HG02759 (cell line): Measurements from ENCODE around the gene MSL3B.

Experiments used
- ATAC-seq: cut with Tn5 transposase; IDR thresholded peaks from one replicate; pipeline ENCODE4 v1.9.1; 2021; ENCODE audit warnings: mild to moderate bottlenecking, moderate library complexity; ENCODE audit not compliant: unreplicated experiment

MSL3B gene

DNA sequence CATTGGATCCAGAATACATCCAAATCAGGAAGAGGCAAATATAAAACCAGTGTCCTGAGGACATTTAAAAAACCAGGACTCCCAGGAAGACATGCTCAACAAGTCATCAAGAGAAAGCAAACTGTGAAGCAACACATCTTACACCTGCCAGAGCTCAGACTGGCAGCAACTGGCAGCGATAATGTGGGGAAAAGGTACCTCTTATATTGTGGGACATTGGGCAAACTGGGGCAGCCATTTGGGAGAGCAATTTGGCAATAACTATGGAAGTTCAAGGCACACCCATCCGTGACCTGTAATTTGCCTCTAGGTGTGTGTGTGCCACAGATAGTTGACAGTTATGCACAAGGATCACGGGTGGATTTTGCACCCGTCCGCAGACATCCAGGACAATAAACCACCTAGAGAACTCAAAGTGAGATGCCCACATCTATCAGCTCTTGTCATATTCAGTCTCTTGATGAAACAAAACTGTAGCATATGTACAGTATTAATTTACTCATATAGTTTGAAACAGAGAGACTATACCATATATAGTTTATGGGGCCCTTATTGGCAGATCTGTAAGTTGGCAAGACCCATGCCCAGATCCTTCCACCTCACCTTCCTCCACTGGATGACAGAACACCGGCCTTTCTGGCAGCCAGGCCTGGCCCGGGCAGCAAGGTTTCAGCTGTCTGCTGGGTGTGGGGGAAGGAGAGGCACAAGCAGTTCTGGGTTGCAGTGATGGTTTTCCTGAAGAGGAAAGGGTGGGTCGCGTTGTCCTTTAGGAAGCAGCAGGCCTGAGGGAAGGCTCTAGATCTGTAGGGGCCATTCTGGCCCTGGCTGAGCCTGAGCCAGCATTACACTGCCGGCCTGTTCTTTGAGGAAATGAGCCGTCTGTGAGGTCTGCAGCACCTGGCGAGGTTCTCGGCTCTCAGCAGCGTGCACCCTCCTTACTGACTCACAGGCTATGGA, 32.7 kb downstream of the MSL3B start:
- no peak for ATAC-seq

DNA sequence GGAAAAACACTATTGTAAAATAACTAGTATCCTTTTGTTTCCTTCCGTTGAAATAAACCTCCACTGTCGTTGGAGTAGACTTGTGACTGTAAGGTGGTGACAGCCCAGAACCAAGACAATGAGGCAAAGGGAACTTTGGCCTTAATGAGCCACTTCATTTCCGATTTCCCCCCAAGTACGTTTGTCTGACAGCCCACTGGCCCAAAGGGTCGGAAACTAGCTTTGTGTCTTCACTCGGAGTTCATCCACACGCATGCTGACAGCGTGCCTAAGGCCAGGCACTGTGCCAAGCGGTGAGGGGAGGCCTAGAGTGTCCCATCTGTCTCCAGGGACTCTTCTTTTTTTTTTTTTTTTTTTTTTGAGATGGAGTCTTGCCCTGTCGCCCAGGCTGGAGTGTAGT, 34.8 kb downstream of the MSL3B start:
- ATAC-seq, result no peak

DNA sequence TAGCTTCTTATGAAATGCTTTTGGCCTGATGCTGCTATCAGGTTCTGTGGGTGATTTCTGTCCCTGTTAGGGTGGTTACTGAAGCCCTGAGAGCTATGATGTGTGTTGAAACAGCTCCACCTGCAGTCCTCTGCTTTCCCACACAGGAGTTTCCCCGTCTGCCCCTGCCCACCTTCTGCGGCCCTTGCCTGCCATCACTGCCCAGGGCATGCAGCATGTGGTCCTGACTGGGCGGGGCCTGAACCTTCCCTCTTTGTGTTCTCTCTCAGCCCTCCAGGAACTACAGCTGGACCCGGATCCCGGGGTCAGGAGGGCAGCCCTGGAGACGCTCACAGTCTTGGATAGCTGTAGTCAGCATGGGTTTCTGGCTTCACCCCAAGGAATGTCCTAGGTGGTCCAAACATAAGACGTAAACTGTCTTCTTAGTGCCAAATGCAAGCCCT, 35.3 kb downstream of the MSL3B start:
- no peak for ATAC-seq

DNA sequence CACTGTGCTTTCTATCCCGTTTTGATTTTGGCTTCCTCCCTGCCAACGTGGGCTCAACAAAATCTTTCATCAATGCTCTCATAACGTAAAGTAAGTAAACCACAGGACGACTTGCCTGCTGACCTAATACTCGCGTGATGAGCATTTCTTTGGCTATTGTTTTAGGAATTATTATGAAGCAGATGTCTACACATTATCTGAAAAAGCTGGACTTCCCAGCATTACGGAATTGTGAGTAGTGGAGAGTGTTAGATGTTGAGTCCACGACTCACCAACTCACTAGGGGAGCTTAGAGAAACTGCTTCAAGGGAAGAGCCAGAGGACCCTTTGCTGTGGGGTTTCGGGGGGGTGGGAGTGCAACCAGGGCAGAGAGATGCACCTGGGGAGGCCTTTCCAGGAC, 35.8 kb downstream of the MSL3B start:
- no peak for ATAC-seq

DNA sequence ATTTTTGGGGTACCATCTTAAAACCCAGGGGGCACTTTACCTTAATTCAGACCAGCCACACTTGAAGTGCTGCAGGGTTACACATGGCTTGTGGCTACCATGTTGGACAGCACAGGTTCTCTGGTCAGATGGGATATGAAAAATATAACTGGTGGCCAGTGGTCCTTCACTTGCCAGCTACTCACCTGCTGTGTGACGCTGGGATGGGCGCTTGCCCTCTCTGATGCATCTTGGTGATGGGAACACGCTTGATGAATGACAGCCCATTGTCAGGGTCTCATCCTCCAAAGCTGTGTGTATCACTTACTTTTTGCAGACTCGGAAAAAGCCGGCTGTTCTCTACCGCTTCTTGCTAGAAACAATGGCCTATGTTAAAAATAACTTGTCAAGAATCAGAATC, 36.3 kb downstream of the MSL3B start:
- ATAC-seq, result no peak

DNA sequence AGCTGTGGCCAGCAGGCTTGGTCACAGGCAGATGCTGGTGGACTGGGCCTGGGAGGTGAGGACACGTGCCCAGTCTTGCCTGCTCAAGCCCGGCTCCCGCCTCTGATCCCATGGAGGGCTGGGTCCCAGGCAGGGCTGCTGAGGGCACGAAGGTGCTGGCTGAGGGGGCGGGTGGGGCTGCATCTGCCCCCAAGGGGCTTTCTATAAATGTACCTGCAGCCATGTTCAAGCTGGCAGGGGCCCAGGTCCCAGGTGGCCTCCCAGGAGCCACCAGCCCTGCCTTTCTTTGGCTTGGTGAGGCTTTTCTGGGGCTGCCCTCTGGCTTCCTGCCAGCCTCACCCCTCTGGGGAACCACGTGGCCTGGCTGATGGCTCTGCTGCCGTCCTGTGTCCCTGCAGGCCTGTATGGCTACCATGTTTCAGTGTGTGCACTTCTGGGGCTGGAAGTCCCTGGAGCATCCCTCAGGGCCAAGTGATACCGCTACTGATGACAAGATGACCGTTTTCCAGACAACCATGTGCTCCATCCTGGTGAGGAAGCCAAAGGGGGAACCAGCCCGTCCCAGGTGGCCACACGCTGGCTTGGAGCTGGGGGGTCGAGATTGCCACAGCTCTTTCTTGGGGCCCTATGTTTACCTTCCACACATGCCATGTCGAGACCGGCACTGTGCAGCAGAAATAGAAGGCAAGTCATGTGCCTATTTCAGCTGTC, 37.0 kb downstream of the MSL3B start:
- no peak for ATAC-seq

DNA sequence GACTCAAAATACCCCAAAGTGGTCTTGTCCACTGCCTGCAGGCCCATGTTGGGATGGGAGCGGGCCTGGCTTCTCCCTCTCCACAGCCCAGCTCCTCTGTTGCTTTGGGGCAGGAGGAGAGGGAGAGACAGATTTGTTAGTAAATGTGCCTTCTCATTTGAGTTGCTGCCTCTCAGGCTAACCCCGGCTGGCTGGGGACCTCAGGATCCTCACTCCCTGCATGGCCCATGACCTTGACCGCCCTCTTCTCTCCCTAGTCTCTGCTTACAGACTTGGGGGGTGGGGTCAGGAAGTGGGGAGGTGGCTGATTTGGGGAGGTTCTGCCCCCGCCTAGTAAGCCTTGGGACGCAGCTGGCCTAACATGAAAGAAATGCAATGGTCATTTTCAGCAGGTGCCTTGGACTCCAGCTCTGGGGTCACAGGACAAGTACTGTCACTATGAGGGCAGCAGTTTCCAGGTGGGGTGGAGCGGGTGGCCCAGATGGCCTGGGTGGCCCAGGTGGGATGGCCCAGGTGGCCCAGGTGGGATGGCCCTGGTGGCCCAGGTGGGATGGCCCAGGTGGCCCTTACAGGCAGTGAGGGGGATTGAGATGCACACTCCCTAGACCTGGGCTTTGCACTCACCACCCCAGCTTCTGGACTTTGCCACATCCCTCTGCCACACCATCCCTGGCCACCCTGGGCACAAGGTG, 37.9 kb downstream of the MSL3B start:
- no peak for ATAC-seq

DNA sequence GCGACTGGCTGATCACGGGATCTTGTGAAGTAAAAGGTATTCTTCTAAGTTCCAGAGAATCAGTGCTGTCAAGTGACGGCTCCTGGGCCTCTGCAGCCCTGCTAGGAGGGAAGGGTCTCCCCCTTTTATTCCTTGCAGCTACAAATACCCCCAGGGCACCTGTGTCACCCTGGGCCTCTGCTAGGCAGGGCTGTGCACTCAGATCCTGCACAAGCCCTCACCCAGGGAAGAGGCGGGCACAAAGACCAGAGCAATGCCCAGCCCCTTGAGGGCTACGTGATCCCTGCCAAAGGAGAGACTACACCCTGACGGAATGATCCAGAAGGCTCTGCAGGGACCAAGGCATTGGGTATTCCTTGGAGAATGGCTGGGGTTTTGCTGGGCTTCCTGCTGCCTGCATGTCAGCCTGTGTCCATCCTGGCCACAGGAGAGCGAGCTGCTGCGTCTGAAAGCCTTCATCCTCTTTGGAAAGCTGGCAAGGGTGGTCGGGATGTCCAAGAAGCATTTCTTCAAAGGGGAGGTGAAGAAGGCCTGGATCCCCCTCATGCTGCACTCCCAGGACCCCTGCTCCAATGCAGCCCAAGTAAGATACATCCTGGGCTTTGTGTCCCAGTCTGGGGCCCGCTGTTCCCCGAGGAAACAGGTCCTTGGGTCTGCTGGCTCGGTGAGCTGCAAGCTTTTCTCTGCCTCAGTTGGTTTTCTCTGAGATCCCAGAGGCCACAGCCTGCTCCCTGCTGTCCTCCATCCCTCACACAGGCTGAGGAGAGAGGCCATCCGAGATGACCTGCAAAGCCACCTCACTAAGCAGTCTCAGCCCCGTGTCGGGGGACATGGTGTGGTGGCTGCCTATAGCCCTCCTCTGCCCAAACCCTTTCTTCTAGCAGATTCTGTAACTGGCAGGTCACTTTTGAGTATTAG, 38.7 kb downstream of the MSL3B start:
- no peak for ATAC-seq

DNA sequence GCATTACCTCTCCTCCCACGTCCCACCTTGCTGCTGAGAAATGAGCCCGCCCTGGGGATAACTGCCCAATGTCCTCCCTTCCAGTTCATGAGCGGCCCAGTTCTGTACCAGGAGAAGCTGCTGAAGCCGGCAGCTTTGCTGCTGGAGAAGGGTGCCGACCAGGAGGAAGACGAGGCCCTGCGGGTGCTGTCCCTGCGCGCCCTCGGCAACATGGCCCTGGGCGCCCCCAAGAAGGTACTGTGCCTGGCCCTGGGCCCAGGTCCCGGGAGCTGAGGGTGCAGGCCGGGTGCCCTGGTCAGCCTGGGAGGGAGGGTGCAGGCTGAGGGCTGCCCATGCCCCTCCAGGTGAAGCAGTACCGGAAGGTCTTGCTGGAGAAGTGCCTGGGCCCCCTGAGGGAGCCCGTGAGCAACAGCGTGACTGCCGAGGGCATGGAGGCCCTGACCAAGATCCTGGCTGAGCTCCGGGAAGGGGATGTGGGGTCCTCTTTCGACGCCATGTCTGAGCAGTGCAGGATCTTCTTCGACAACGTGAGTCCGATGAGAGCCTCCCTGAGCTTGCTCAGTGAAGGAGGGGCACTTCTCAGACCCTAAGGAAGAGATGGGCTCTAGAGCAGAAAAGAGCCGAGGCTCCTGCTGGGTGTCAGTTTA, 39.5 kb downstream of the MSL3B start:
- no peak for ATAC-seq

DNA sequence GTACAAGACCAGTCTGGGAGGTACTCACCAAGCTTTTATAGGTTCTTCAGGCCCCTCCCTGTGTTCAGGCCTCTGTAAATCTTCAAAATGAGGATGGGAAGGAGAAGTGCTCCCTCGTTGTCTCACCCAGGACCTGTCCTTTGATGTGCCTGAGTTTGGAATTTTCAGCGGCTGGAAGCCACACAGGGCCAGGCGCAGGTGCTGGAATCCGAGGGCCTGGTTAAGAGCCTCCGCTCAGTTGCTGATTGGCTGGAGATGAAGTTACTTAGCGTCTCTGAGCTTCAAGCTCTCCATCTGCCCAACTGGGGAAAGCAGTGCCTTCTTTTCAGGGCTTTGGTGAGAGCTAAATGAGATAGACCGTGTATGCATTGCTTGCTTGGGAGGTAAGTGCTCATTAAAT, 43.8 kb downstream of the MSL3B start:
- ATAC-seq, result no peak

DNA sequence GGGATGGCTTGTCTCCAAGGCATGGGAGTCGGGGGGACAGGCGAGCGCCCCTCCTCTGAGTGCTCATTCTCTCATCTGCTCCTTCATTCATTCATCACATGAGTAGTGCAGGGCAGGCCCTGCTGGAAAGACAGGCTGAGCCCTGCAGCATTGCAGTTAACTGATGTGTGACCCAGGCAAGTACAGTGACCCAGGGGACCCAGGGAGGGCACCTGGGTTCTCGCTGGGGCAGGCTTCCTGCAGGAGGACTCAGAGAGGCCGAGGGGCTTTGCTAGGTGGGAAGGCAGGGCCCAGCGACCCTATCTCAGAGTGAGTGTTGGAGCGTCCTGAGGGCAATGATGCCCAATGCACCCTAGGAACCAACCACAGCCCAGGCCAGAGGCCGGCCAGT, 44.5 kb downstream of the MSL3B start:
- no peak for ATAC-seq

DNA sequence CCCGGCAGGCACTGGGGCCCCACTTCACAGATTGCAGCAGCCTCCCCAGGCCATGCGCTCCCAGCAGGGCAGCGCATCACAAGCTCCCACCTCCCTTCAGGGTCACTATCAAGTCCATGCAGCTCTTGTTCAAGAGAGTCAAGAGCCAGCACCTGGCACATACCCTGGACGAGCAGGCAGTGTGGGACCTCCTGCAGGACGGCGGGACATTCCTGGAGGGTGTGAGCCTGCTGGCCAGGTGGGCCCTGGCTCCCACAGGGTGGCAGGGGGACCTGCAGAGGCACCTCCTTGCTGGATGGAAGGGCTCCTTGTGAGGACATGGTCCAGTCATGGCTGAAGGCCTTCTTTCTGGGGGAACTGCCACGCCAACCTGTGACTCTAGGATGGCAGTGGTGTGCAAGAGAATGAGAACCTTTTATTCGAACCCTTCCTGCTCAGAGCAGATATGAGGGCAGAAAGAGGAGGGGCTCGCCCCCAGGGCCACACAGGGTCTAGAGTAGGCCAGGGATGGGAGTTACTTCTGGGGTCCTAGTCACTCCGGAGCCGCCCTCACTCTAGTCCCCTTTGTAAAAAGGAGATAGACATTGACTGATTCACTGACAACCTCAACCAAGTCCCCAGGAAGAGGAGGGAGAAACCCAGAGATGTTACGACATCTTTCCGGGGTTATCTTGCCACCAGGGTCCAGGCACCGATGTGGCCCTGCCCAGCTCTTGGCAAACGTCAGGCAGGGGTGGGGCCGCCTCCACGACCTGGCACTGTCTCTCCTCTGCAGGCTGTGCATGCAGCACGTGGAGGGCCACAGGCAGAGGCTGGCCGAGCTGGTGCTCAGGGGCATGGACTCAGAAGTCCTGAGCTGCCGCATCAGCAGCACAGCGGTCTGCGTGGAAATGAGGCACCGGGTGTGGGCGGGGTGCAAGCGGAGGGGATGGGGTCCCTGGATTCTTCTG, 45.1 kb downstream of the MSL3B start:
- ATAC-seq, result no peak

DNA sequence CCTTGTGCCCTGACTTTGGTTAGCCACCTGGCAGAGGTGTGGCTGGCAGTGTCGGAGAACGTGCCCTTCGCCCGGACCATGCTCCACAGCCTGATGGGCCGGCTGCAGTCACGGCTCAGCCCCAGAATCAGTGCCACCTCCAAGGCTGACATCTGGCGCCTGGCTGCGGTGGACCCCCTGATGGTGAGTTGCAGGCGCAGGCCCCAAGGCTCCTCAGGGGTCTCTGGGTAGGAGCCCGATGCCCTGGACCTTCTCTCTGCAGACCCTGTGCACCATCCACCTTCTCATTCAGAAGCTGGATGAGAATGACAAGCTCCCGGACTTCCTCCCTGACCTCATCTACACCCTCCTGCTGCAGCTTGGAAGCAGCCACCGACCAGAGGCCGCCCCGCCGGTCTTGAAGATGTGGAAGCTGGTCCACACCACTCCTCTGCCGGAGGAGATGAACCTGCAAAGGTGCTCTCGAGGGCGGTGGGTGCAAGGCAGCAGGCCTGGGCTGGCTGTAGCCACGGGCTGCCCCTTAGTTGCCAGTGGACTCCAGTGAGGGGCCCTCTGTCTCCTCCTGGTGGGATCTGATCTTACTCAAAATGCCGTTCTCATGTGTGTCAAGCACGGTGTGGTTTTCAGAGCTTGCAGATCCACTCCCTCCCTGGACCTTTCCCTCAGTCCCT, 46.0 kb downstream of the MSL3B start:
- ATAC-seq, result no peak

DNA sequence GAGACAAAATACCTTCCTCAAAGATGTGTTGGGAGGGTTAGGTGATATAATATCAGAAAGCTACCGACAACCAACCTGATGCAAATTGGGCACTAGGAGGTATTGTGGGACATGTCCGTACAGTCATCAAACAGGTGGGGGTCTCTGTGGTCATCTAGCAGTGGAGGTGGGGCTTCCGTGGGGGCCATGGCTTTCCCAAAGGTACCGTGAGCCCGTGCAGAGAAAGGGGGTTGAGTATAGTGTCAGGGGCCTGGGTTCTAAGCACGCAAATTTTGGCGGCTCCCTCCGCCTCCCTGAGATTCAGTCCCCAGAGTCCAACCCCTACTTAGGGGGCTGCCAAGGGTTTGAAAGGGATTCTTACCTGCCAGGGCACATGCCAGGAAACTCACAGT, 46.5 kb downstream of the MSL3B start:
- ATAC-seq, result no peak

DNA sequence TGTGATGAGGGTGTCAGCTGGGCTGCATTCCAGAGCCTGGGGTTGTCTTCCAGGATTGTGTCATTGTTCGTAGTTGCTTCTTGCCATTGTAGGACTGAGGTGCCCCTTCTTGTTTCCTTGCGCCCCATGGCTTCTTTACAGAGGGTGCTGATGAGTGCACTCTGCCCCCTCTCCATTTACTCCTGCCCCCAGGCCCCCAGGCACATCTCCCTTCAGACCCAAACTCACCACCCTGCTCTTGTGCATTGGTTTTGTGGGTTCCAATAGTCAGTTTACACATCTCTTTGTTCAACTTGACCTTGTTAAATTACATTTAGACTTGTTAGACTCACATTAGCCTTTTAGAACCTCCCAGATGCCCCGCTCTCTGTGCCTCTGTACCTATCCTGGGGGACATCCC, 47.0 kb downstream of the MSL3B start:
- ATAC-seq, result no peak

DNA sequence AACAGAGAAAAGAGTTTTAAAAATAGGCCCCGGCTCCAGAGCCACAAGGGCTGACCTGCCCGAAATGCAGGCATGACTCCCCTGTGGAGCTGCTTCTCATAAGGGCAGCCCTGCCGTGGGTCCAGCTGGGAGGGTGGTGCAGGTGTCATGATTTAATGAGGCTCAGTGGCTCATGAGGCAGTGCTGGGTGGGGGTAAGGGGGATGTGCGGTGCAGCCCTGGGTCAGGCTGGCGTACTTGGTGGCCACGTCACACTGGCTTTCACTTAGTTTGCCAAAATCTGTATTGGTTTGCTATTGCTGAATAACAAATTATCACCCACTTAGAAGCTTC, 47.4 kb downstream of the MSL3B start:
- ATAC-seq, result no peak

DNA sequence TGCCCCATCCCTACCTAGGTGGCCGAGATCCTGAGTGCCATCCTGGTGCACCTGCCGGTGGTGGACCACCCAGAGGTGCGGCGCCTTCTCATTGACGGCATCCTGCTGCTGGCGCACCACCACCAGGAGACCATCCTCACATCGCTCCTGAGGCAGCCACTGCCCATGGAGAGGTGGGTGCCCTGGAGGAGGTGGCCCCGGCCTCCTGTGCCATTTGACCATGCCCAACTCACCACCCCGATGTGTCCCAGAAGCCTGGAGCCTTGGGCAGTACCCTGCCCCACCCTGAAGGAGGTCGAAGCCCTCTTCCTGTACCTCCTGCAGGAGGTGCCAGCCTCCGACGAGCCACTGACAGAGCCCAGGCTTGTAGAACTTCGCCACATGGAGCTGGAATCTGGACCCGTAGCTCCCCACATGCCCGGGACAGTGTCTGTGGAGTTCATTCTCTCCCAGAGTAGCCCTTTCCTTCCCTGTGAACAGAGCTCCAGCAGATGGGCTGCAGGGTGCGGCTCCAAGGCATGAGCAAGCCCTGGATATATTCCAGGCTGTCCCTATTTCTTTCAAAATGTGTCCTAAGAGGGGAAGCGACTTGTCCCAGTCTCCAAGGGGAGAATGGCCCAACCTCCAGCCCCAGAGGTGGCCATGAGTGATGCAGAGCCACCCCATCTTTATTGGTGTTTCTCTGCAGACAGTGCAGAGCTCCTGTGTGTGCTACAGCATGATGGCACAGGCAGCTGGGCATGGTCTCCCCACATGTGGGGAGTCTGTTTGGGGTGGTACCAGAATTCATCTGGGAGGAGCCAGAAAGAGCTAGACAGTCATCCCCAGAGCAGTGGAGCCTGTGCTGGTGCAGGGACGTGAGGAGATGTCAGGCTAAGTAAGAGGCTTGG, 48.1 kb downstream of the MSL3B start:
- no peak for ATAC-seq
